HTR-8/SVneo (cell line): ENCODE data around the gene SRRM1.
"Not testable (repeated sequence)": the region's sequence is repeated elsewhere in the genome, so short reads cannot be mapped to it uniquely, and the experiment has no call there.

ENCODE experiments used
- DNase-seq: peaks from one replicate; pipeline ENCODE4 v3.0.0; 2011; ENCODE audit warnings: low spot score, mixed read lengths; ENCODE audit not compliant: insufficient read length
- FAIRE-seq: peaks from 2 replicates; lab custom pipeline; 2011; peaks lifted over from hg19 to GRCh38; lab: Jason Lieb, UNC

The SRRM1 gene

GRCh38 chr1:24691051-24691450, 47.9 kb downstream of the SRRM1 start:
- FAIRE-seq: no peak
- DNase-seq: no peak

- DNase-seq: no peak
- no peak for FAIRE-seq
Measured at GRCh38 chr1:24692351-24692980, 49.4 kb downstream of the SRRM1 start.

- DNase-seq: no peak
- no peak for FAIRE-seq
Measured at GRCh38 chr1:24693827-24694379, 50.8 kb downstream of the SRRM1 start.

GRCh38 chr1:24694380-24694843, 51.3 kb downstream of the SRRM1 start:
- FAIRE-seq: no peak
- no peak for DNase-seq

- DNase-seq (no peak), FAIRE-seq (no peak)
Measured at GRCh38 chr1:24695202-24695974, 52.3 kb downstream of the SRRM1 start.

- DNase-seq: no peak
- FAIRE-seq: no peak
Measured at GRCh38 chr1:24696041-24696755, 53.1 kb downstream of the SRRM1 start.

- DNase-seq (no peak), FAIRE-seq (no peak)
Measured at GRCh38 chr1:24696756-24697330, 53.7 kb downstream of the SRRM1 start.

- DNase-seq, FAIRE-seq: not testable (repeated sequence)
Measured at GRCh38 chr1:24697453-24698001, 54.4 kb downstream of the SRRM1 start.

GRCh38 chr1:24698326-24698725, 55.2 kb downstream of the SRRM1 start:
- DNase-seq, FAIRE-seq: not testable (repeated sequence)

GRCh38 chr1:24699628-24700027, 56.5 kb downstream of the SRRM1 start:
- FAIRE-seq: no peak
- no peak for DNase-seq

- DNase-seq: no peak
Measured at GRCh38 chr1:24702511-24703293, 59.6 kb downstream of the SRRM1 start.

GRCh38 chr1:24704411-24705259, 61.5 kb downstream of the SRRM1 start:
- DNase-seq (no peak), FAIRE-seq (no peak)

More at GRCh38 chr1:24702511-24703293, 59.6 kb downstream of the SRRM1 start:
- no peak for FAIRE-seq

- FAIRE-seq (no peak), DNase-seq (peak; percentile 94)
Measured at GRCh38 chr1:24705260-24706073, 62.4 kb downstream of the SRRM1 start.

- not testable (repeated sequence) for FAIRE-seq, DNase-seq
Measured at GRCh38 chr1:24706074-24706389, 62.9 kb downstream of the SRRM1 start.

GRCh38 chr1:24707687-24708086, 64.6 kb downstream of the SRRM1 start:
- DNase-seq (no peak), FAIRE-seq (no peak)

- no peak for FAIRE-seq
- DNase-seq: no peak
Measured at GRCh38 chr1:24708938-24709337, 65.8 kb downstream of the SRRM1 start.

GRCh38 chr1:24709791-24710441, 66.8 kb downstream of the SRRM1 start:
- no peak for FAIRE-seq
- DNase-seq: no peak
